ENCODE results near the gene REV3L. TPM values are rescaled to one million over a fixed set of nuclear protein-coding genes. Genes with fewer than 3 reads are reported as not detected.

Gene REV3L
- total and polyA plus RNA-seq, 2 of the 13 experiments (the other 11 are each of a cell fraction or from before 2014, with no cell fraction given) = 12.8 to 31.3 TPM

DNA sequence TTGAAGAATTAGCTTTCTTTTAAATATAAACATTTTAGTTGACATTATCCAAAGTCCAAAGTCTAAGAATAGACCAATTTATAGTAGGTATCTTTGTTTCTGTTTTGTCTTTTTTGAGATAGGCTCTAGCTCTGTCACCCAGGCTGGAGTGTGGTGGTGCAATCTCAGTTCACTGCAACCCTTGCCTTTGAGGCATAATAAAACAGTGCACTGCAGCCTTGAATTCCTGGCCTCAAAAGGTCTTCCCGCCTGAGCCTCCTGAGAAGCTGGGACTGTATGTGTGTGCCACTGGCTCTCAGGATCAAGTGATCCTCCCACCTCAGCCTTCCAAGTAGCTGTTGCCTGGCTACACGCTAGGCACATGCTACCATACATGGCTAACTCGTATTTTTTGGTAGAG lies 135.4 kb downstream of the REV3L start:
- DNase-seq (ENCODE audit: low spot score) (peak; percentile 34), FAIRE-seq (peak; percentile 40), ATAC-seq (peak; percentile 83)
- CTCF ChIA-PET (ENCODE audit: low intra/inter-chr PET ratio, low total read pairs) = no interaction called here
- POLR2A ChIA-PET = interaction anchor here (1.1 kb wide), 1 partner anchor 89 kb away, joined by 4 read pairs; a partner anchor contains a TSS
- H2AFZ ChIP-seq (ENCODE audit: low read length) = no peak overlapping the region
- peaks cover 7 to 46% of the 10 kb centered on the region in 2 experiments for H3K36me3 ChIP-seq (replicated peaks in 1 of 2; ENCODE audit: control insufficient read depth in 1 of 2, insufficient read depth in 2 of 2, low read length in 2 of 2)
- no peaks in the 10 kb centered on the region for H4K20me1 ChIP-seq (ENCODE audit: insufficient read depth, low read length)
- no peaks in the 10 kb centered on the region for H3K9me3 ChIP-seq (ENCODE audit: low read length)
- peaks cover 13% of the 10 kb centered on the region for H3K4me1 ChIP-seq (ENCODE audit: insufficient read depth, low read length)
- H3K27me3 ChIP-seq (ENCODE audit: control insufficient read depth in 1 of 2, insufficient read depth in 2 of 2, low read length in 2 of 2) = no peaks in the 10 kb centered on the region
- H3K4me3 ChIP-seq (replicated peaks in 1 of 3; ENCODE audit: insufficient read depth in 1 of 3, low read depth in 2 of 3, low read length in 3 of 3) = no peak overlapping the region
- no peaks in the 10 kb centered on the region for H3K79me2 ChIP-seq (ENCODE audit: insufficient read depth, low read length)
- in situ Hi-C loops (cut with HindIII; ENCODE audit: extremely low pct_ligation_motif_present, low pct_unique_long_range_greater_than_20kb) (no loop called here), intact Hi-C loops (cut with micrococcal nuclease; ENCODE audit: unreplicated experiment) (no loop called here)
- TF ChIP-seq, protein P1, sequence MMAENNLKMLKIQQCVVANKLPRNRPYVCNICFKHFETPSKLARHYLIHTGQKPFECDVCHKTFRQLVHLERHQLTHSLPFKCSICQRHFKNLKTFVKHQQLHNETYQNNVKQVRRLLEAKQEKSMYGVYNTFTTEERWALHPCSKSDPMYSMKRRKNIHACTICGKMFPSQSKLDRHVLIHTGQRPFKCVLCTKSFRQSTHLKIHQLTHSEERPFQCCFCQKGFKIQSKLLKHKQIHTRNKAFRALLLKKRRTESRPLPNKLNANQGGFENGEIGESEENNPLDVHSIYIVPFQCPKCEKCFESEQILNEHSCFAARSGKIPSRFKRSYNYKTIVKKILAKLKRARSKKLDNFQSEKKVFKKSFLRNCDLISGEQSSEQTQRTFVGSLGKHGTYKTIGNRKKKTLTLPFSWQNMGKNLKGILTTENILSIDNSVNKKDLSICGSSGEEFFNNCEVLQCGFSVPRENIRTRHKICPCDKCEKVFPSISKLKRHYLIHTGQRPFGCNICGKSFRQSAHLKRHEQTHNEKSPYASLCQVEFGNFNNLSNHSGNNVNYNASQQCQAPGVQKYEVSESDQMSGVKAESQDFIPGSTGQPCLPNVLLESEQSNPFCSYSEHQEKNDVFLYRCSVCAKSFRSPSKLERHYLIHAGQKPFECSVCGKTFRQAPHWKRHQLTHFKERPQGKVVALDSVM (CRISPR knock-in tag; IDR thresholded peaks at IDR 0.05) = peak; percentile 71
- TF ChIP-seq NCOA1 (CRISPR knock-in tag; IDR thresholded peaks at IDR 0.05) = no peak
- peak; percentile 72 for TF ChIP-seq ZBTB33 (CRISPR knock-in tag; IDR thresholded peaks at IDR 0.05)
- TF ChIP-seq EHMT2 (IDR thresholded peaks at IDR 0.05; ENCODE audit: borderline replicate concordance, low read depth, low read length) = no peak
- TF ChIP-seq PAWR (CRISPR knock-in tag; IDR thresholded peaks at IDR 0.05; ENCODE audit: borderline replicate concordance) = no peak
- TF ChIP-seq HNF4A (CRISPR knock-in tag; IDR thresholded peaks at IDR 0.05) = peak; percentile 34
- no peak for TF ChIP-seq ATF4 (CRISPR knock-in tag; IDR thresholded peaks at IDR 0.05)
- TF ChIP-seq CEBPG (CRISPR knock-in tag; IDR thresholded peaks at IDR 0.05) = peak; percentile 48; the same call in 1 of the 2 replicates
- TF ChIP-seq DR1 (CRISPR knock-in tag; IDR thresholded peaks at IDR 0.05) = no peak
- peak; percentile 55; the same call in 1 of the 2 replicates for TF ChIP-seq CEBPB (IDR thresholded peaks at IDR 0.05; ENCODE audit: borderline replicate concordance, low read depth, low read length)
- TF ChIP-seq BCL6 (CRISPR knock-in tag; IDR thresholded peaks at IDR 0.05) = peak; percentile 53
- TF ChIP-seq ISL2 (CRISPR knock-in tag; IDR thresholded peaks at IDR 0.05) = no peak
- 0 out of 2 replicates have a peak, but pooled peaks have one; percentile 11 for TF ChIP-seq SALL1 (CRISPR knock-in tag; IDR thresholded peaks at IDR 0.05)
- no peak for TF ChIP-seq RBFOX2 (IDR thresholded peaks at IDR 0.05; ENCODE audit: low read depth, low read length)
- WGBS (ENCODE audit: low lambda C conversion rate) = 83% methylated on average over 3 of the region's 3 CpGs
- no peak overlapping the region for H3K27ac ChIP-seq (ENCODE audit: extremely low read length, insufficient read depth, low read length)
- no TSS peak for BruUV-seq (replicated peaks)
- H3K4me2 ChIP-seq (ENCODE audit: low read depth, low read length) = no peak overlapping the region
- H3K9ac ChIP-seq (ENCODE audit: insufficient read depth, low read depth, low read length) = no peak overlapping the region

Data from HepG2 (cell line).